NCI-H524 treated with DMSO at 0.1 percent for 48 hours (cell line): ENCODE measurements around the gene CDKN1C.
"Not testable (repeated sequence)": the region's sequence is repeated elsewhere in the genome, so short reads cannot be mapped to it uniquely, and the experiment has no call there.

Experiments
- DNase-seq: peaks from one replicate; lab custom pipeline; 2025; lab: John Stamatoyannopoulos, UW

Gene CDKN1C

GRCh38 chr11:2909133-2909902, 23.7 kb upstream of the CDKN1C start:
- no peak for DNase-seq

- DNase-seq: no peak
Measured at GRCh38 chr11:2908130-2908529, 22.6 kb upstream of the CDKN1C start.

GRCh38 chr11:2905299-2905698, 19.7 kb upstream of the CDKN1C start:
- not testable (repeated sequence) for DNase-seq

- DNase-seq: no peak
Measured at GRCh38 chr11:2904153-2905052, 18.8 kb upstream of the CDKN1C start.

GRCh38 chr11:2903672-2904011, 18.1 kb upstream of the CDKN1C start:
- no peak for DNase-seq

- DNase-seq: no peak
Measured at GRCh38 chr11:2902784-2903671, 17.5 kb upstream of the CDKN1C start.

GRCh38 chr11:2901854-2902783, 16.5 kb upstream of the CDKN1C start:
- peak; percentile 31 for DNase-seq

- DNase-seq: no peak
Measured at GRCh38 chr11:2901196-2901796, 15.7 kb upstream of the CDKN1C start.

GRCh38 chr11:2899080-2899783, 13.7 kb upstream of the CDKN1C start:
- DNase-seq: no peak

- no peak for DNase-seq
Measured at GRCh38 chr11:2898366-2899079, 12.9 kb upstream of the CDKN1C start.

- no peak for DNase-seq
Measured at GRCh38 chr11:2897048-2897447, 11.5 kb upstream of the CDKN1C start.

- DNase-seq: no peak
Measured at GRCh38 chr11:2896047-2896446, 10.5 kb upstream of the CDKN1C start.

- DNase-seq: no peak
Measured at GRCh38 chr11:2893935-2894334, 8.4 kb upstream of the CDKN1C start.

GRCh38 chr11:2892967-2893528, 7.5 kb upstream of the CDKN1C start:
- DNase-seq: no peak

GRCh38 chr11:2892215-2892966, 6.8 kb upstream of the CDKN1C start:
- DNase-seq: no peak

GRCh38 chr11:2891326-2892214, 6.0 kb upstream of the CDKN1C start:
- no peak for DNase-seq
